ENCODE measurements around the gene CUTC.

The CUTC gene

GRCh38 chr10:99784727-99785441 lies 52.9 kb downstream of the CUTC start:
- DNase-seq = no peak

DNA sequence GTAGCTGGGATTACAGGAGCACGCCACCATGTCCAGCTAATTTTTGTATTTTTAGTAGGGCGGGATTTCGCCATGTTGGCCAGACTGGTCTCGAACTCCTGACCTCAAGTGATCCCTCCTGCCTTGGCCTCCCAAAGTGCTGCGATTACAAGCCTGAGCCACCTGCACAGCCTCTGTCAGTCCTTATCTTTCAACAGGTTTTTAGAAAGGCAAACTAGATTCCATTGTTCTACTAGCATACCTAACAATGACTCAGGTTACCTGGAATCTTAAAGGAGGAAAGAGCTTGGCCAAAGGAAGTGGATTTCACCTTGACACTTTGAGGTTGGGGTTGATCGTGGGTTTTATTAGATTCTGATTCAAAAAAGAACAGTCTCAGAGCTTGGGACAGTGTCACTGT lies 53.6 kb downstream of the CUTC start:
- no peak for DNase-seq

DNA sequence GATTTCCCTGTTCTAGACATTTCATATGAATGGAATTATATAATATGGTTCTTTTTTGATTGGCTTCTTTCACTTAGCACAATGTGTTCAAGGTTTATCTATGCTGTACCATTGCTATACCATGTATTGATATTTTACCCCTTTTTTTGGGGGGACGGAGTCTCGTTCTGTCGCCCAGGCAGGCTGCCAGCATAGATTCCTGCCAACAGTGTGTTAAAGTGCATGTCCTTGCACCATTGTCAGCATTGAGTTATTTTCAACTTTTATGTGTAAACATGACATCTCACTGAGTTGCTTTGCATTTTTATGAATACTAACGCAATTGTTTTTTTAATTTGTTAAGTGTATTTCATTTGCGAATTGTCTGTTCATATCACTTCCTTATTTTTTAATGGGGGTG lies 55.3 kb downstream of the CUTC start:
- no peak for DNase-seq

- DNase-seq = no peak
Measured at GRCh38 chr10:99787782-99788445, 55.9 kb downstream of the CUTC start.

DNA sequence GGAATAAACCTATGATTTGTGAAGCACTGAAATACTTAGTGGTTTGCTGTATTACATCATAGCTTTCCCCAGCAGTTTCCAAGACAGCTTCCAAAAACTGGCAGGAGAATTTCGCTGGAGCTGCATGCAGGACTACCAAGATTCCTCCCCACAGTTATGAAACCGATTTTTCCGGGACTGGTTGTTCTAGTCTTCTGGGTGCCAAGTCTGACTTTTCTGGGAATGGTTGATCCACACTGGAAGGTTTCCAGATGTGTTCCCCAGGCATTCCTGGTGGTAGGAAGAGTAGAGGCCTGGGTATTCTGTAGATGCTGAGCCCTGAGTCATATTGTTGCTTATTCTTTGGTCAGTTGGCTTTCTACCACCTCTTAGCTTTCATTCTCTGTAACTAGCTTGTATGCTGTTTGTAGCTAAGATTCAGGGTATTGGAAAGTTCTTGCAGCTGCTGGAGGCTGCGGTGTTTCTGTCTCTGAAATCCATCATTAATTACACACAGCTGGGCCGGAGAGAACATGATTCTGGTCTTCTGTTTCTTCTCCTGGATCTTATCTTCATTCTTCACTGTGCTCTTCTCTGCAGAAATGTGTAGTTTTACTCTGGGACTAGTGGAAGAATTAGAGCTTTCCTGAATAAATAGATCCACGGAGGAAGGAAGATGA lies 56.7 kb downstream of the CUTC start:
- no peak for DNase-seq

- no peak for DNase-seq
Measured at GRCh38 chr10:99791831-99792230, 59.8 kb downstream of the CUTC start.

DNA sequence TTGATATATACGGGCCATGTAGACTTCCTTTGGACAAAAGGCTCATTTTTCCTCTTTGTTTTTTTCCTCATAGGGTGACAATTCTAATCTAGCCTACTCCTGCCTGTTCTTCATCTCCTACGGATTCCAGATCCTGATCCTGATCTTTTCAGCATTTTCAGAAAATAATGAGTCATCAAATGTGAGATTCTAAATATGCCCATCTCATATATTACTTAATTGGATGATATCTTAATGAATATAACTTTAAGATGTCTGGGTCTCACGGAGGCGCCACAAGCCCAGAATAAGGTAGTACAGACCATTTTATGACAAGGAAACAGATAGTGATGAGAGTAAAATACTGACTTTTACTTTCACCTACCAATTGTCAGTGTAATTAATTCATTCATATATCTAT lies 61.8 kb downstream of the CUTC start:
- DNase-seq = no peak

DNA sequence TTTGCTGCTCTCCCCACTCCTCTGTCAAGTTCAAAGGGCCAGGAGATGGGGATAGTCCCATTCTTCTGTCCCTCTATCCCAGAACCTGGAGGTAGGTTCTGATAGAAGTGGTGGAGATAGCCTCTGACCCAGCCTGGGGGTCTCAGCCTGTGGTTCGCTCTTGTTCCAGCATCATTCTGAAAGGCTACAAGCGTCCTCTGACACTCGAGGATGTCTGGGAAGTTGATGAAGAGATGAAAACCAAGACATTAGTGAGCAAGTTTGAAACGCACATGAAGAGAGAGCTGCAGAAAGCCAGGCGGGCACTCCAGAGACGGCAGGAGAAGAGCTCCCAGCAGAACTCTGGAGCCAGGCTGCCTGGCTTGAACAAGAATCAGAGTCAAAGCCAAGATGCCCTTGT lies 64.9 kb downstream of the CUTC start:
- no peak for DNase-seq

DNA sequence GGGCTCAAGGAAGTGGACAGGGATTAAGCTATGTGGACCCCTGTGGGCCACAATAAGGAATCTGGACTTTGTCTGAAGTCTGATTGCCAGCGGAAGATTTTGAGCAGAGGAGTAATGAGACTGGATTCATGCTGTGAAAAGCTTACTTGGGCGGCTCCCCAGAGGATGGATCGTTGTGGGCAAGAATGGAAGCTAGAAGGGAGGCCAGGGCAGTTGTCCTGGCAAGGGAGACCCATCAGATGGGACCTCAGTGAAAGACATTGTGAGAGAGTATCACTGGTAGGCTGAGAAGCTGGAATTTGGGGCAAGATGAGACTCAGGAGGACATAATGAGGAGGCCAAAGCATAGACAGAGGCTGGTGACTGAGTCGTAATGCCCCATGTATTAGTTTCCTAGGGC lies 66.0 kb downstream of the CUTC start:
- no peak for DNase-seq

GRCh38 chr10:99798920-99799319 lies 66.9 kb downstream of the CUTC start:
- no peak for DNase-seq

- DNase-seq = no peak
Measured at GRCh38 chr10:99799613-99800012, 67.6 kb downstream of the CUTC start.

DNA sequence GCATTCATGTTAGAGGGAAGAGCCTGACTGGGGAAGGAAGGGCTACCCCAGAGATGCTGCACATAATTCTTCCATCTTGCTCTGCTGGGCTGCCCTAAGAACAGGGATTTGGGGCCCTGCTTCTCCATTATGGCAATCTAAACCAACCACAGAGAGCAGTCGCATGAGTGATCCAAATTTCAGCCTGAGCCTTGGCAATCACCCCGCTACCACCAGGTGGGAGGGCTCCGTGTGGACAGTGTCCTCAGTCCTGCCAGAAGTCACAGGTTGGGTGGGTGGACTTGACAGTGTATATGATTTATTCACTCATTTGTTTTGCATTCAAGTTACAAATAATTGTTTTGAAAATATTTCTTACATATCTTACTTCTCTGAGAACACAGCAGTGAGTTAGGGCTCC lies 72.4 kb downstream of the CUTC start:
- DNase-seq = no peak

- no peak for DNase-seq
Measured at GRCh38 chr10:99805190-99805589, 73.2 kb downstream of the CUTC start.

Measured in NCI-H1436 treated with DMSO at 0.1 percent for 48 hours (cell line).